Ovary (tissue), 9 donors: Measurements from ENCODE around the gene SNX30. TPM values are rescaled to one million over a fixed set of nuclear protein-coding genes. Genes with fewer than 3 reads are reported as not detected.

Source experiments
- DNase-seq, 5 donors: peaks; one replicate each; pipeline ENCODE4 v3.0.0-alpha.2; 2019 to 2020
- H3K27ac ChIP-seq, 2 donors: fragments of 200-600 bp; one replicate each; pipeline versions ENCODE4 v1.5.1 to v1.8.0; 2019 to 2022
- H3K27me3 ChIP-seq: fragments of 200-600 bp; one replicate; pipeline ENCODE4 v1.8.0; 2022
- H3K36me3 ChIP-seq: fragments of 200-600 bp; sonication (generic); one replicate; pipeline ENCODE4 v1.5.1; 2019
- H3K4me1 ChIP-seq: one replicate; pipeline ENCODE4 v1.8.1; 2013; ENCODE audit warnings: mild to moderate bottlenecking, moderate library complexity; ENCODE audit not compliant: insufficient read depth
- H3K4me3 ChIP-seq: fragments of 200-600 bp; sonication (generic); one replicate; pipeline ENCODE4 v1.5.1; 2017
- H3K9me3 ChIP-seq, 2 donors: fragments of 200-600 bp in 1 of 2; sonication (generic) in 1 of 2; one replicate each; pipeline versions ENCODE4 v1.5.1 to v1.8.1; 2013 to 2019; ENCODE audit warnings: mild to moderate bottlenecking in 1 of 2, moderate library complexity in 1 of 2
- CTCF ChIP-seq, 3 donors: fragments of 450-650 bp in 2 of 3; fragments of 200-600 bp in 1 of 3; IDR thresholded peaks; one replicate each; pipeline versions ENCODE4 v1.5.1 to v1.8.0; 2016 to 2022; ENCODE audit warnings: antibody characterized with exemption in 3 of 3, mild to moderate bottlenecking in 1 of 3
- EP300 ChIP-seq: sonication (generic); formaldehyde crosslinking; IDR thresholded peaks from one replicate; pipeline ENCODE4 v1.6.1; 2017; ENCODE audit warnings: antibody characterized with exemption
- POLR2A ChIP-seq: fragments of 450-650 bp; IDR thresholded peaks from one replicate; pipeline ENCODE4 v1.6.1; 2017; ENCODE audit warnings: antibody characterized with exemption, mild to moderate bottlenecking, moderate library complexity
- WGBS, 3 donors: extraction: QIAGEN DNeasy Blood & Tissue Kit in 1 of 3; methylation state at CpG; one replicate each; pipeline versions ENCODE4 v1.1.5 to v1.1.7; 2013 to 2017; 5-methylcytosine and 5-hydroxymethylcytosine counted together
- intact Hi-C, 4 donors: fragments of 100-400 bp; cut with DNase I; formaldehyde crosslinking; loops; one replicate each; pipeline versions ENCODE4 v1.11.0 to v1.15.1; 2022 to 2023
- polyA plus RNA-seq, 2 donors: library from polyadenylated mRNA; stranded (reverse); fragments of 200-250 nt in 1 of 2; fragments of 350-450 nt in 1 of 2; fragmentation: Illumina TruSeq in 1 of 2; extraction: RNeasy Lipid Tissue Mini Kit (QIAGEN cat#74804) in 1 of 2; gene quantifications; one replicate each; pipeline ENCODE4 v1.2.3, GENCODE V29; 2013 to 2014
- total RNA-seq, 7 donors: library from RNA; depleted of rRNA in 2 of 7; stranded (reverse); fragments of >200 nt in 2 of 7; fragmentation: NEBNext Ultra II Directional in 3 of 7; extraction: Animal tissue kit (Norgen Biotek cat#: 25700) in 3 of 7; gene quantifications; one replicate each; pipeline versions ENCODE4 v1.1.0 to v1.2.4, GENCODE V29; 2016 to 2023
- donor health status: DM: no; HTN: no; CAD: no; lungs with moderate emphysema.
- donor health status: DM: no; HTN: no; CAD: no.
- donor health status: Bipolar disorder and iron deficiency.
- donor health status: DM: yes; HTN: yes; CAD: no.
- donor health status: DM: no; HTN: no; CAD: no.
- donor health status: DM: yes; HTN: yes; CAD: no.

SNX30 gene
- total and polyA plus RNA-seq, 9 donors = 4.3 to 11.8 (median 8.8) TPM

GRCh38 chr9:112772215-112772509, 21.6 kb downstream of the SNX30 start:
- TF ChIP-seq POLR2A = no peak
- no peak for TF ChIP-seq EP300
- TF ChIP-seq CTCF (IDR thresholded peaks at IDR 0.05) = no peak
- Histone ChIP-seq H3K36me3 (no peaks in the 10 kb centered on the region), H3K9me3 (no peaks in the 10 kb centered on the region), H3K27me3 (no peaks in the 10 kb centered on the region), H3K4me3 (no peak overlapping the region), H3K4me1 (peaks cover 3% of the 10 kb centered on the region), H3K27ac (no peak overlapping the region)
- WGBS, 3 donors = 81 to 87% (median 83%) methylated on average over 2 of the region's 2 CpGs
- DNase-seq = no peak
- intact Hi-C loops = no loop called here

GRCh38 chr9:112772551-112772950, 22.0 kb downstream of the SNX30 start:
- Histone ChIP-seq H3K27me3 (no peaks in the 10 kb centered on the region), H3K36me3 (no peaks in the 10 kb centered on the region), H3K9me3 (no peaks in the 10 kb centered on the region), H3K4me1 (peaks cover 3% of the 10 kb centered on the region), H3K27ac (no peak overlapping the region), H3K4me3 (no peak overlapping the region)
- TF ChIP-seq CTCF (IDR thresholded peaks at IDR 0.05) = no peak
- TF ChIP-seq POLR2A = no peak
- no peak for TF ChIP-seq EP300
- intact Hi-C loops = no loop called here
- WGBS, 3 donors = 86 to 95% (median 91%) methylated on average over 4 of the region's 4 CpGs
- DNase-seq = no peak

DNA sequence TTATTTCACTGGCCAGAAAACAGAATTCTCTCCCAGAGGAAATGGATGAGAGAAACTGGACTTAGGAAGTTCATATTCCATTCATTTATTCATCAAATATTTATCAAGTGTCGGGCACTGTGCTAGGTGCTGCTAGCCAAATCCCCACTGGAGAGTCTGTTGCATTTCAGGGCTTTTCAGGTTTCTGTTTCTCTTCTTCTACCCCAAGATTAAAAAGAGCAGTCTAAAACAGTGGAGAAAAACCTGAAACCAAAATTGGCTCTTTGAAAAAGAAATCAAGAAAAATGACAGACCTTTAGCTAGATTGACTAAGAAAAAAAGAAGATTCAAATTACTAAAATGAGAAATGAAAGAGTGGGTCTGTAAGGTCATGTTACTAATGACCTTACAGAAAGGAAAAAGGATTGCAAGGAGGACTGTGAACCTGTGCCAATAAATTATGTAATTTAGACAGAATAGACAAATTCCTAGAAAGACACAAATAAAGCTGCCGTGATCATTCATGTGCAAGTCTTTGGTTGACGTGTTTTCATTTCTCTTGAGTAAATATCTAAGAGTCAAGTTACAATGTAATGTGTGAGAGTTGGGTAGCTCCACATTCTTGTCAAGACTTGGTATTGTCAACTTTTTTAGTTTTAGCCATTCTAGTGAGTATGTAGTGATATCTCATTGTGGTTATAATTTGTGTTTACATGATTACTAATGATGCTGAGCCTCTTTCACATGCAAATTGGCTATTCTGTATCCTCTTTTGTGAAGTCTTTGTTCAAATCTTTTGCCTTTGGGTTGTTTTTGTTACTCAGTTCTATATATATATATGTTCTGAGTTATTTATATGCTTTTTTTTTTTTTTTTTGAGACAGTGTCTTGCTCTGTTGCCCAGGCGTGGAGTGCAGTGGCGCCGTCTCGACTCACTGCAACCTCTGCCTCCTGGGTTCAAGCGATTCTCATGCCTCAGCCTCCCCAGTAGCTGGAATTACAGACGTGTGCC, 23.7 kb downstream of the SNX30 start:
- Histone ChIP-seq H3K27ac (no peak overlapping the region), H3K9me3 (no peaks in the 10 kb centered on the region), H3K4me3 (no peak overlapping the region), H3K36me3 (no peaks in the 10 kb centered on the region), H3K4me1 (peaks cover 3% of the 10 kb centered on the region), H3K27me3 (no peaks in the 10 kb centered on the region)
- intact Hi-C loops = no loop called here
- WGBS, 3 donors = 75 to 78% (median 76%) methylated on average over 9 of the region's 9 CpGs
- DNase-seq = no peak
- TF ChIP-seq EP300 (no peak), POLR2A (no peak), CTCF (IDR thresholded peaks at IDR 0.05) (no peak)

DNA sequence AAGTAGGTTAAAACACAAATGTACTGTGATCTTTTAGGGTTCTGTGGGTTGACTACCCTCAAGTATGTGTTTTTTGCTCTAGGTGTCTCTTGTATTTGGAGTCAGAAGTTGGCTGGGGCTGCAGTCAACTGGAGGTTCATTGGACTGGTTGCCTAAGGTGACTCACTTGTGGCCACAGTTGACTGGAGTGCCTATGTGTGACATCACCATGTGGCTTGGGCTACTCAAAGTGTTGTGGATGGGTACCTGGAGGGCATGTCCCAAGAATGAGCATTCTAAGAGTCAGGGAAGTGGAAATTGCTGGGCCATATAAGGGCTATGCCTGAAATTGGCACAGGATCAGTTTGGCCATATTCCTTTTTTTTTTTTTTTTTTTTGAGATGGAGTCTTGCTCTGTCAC, 27.4 kb downstream of the SNX30 start:
- Histone ChIP-seq H3K27me3 (no peaks in the 10 kb centered on the region), H3K4me1 (no peaks in the 10 kb centered on the region), H3K36me3 (no peaks in the 10 kb centered on the region), H3K27ac (no peak overlapping the region), H3K9me3 (no peaks in the 10 kb centered on the region), H3K4me3 (no peak overlapping the region)
- DNase-seq = no peak
- intact Hi-C loops = no loop called here
- TF ChIP-seq EP300 (no peak), POLR2A (no peak), CTCF (IDR thresholded peaks at IDR 0.05) (no peak)
